Measurements from ENCODE around the gene MIOX.

Gene MIOX

GRCh38 chr22:50467773-50468440 lies 18.8 kb upstream of the MIOX start:
- Histone ChIP-seq H3K36me3 (ENCODE audit: control insufficient read depth, insufficient read depth, low read length) (peaks cover 58% of the 10 kb centered on the region), H3K9me3 (ENCODE audit: control insufficient read depth, insufficient read depth, low read depth, low read length) (no peaks in the 10 kb centered on the region), H3K4me1 (ENCODE audit: control insufficient read depth, insufficient read depth, low read length) (peaks cover 22% of the 10 kb centered on the region), H3K27ac (ENCODE audit: low read depth, low read length) (no peak overlapping the region), H3K27me3 (ENCODE audit: control insufficient read depth, insufficient read depth, low read length) (no peaks in the 10 kb centered on the region), H3K9ac (ENCODE audit: low read length) (no peak overlapping the region), H3K4me3 (ENCODE audit: low read depth, low read length) (no peak overlapping the region)

DNA sequence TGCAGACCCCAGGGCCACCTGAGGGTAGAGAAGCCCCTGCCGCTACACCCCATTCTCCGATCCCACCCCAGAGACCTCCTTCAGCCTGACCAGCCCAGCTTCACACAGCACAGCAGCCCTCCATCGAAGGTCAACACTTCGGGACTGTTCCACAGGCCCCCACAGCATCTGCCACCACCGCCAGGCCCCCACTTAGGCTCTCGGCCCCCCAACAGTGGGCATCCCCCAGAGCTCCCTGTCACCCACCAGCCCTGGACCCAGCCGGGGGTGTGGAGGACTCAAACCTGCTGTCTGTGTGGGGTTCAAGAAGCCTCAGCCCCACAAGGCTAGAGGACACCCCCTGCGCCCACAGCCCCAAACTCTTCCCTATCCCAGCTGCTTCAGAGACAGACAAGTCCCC lies 18.0 kb upstream of the MIOX start:
- Histone ChIP-seq H3K27me3 (ENCODE audit: control insufficient read depth, insufficient read depth, low read length) (no peaks in the 10 kb centered on the region), H3K27ac (ENCODE audit: low read depth, low read length) (no peak overlapping the region), H3K9me3 (ENCODE audit: control insufficient read depth, insufficient read depth, low read depth, low read length) (no peaks in the 10 kb centered on the region), H3K4me1 (ENCODE audit: control insufficient read depth, insufficient read depth, low read length) (peaks cover 26% of the 10 kb centered on the region), H3K4me3 (ENCODE audit: low read depth, low read length) (no peak overlapping the region), H3K9ac (ENCODE audit: low read length) (no peak overlapping the region), H3K36me3 (ENCODE audit: control insufficient read depth, insufficient read depth, low read length) (peaks cover 51% of the 10 kb centered on the region)

DNA sequence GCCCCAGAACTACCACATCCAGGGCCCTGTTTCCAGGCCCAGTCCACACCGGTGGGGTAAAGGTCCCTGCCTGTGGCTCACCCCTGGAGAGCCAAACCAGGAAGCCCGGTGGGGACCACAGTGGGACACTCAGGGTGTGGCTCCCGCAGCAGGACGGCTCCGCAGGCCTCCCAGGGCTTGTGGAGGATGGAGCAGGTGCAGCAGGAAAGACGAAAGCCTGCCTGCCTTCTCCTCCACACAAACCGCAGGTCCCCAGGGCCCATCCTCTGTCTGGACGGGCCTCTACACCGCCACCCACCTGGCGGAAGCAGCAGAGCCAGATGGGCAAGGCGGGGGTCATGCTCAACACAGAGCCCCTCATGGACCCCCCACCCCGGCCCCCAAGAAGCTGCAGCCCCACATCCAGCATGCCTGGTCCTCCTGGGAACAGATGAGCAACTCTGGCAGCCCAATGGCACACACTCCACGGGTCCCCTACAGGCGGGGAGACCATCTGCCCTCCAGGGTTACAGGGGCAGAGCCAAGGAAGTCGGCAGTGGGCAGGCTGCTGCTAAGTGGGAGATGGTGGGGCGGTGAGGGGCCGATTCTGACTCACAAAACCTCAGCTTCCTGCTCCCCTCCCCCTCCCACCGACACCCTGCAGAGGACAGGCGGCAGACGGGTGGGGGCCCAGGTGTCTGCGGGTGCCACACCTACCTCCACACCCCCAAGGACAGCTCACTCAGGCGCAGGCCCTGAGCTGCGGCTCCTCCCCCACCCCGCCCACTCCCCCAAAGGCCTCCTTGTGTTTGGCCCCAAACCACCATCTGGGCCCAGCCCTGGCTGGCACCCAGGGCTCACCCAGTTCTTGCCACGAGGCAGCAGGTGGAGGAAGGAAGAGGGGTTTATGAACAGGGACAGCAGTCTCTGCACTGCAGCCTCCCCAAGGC lies 17.0 kb upstream of the MIOX start:
- H3K9ac ChIP-seq (ENCODE audit: low read length), result no peak overlapping the region
- H3K27ac ChIP-seq (ENCODE audit: low read depth, low read length), result no peak overlapping the region
- peaks cover 41% of the 10 kb centered on the region for H3K36me3 ChIP-seq (ENCODE audit: control insufficient read depth, insufficient read depth, low read length)
- 0 out of 2 replicates have a peak overlapping the region, but pooled peaks have one; percentile 21 for H3K4me3 ChIP-seq (ENCODE audit: low read depth, low read length)
- H3K27me3 ChIP-seq (ENCODE audit: control insufficient read depth, insufficient read depth, low read length), result no peaks in the 10 kb centered on the region
- peaks cover 30% of the 10 kb centered on the region for H3K4me1 ChIP-seq (ENCODE audit: control insufficient read depth, insufficient read depth, low read length)
- H3K9me3 ChIP-seq (ENCODE audit: control insufficient read depth, insufficient read depth, low read depth, low read length), result no peaks in the 10 kb centered on the region

DNA sequence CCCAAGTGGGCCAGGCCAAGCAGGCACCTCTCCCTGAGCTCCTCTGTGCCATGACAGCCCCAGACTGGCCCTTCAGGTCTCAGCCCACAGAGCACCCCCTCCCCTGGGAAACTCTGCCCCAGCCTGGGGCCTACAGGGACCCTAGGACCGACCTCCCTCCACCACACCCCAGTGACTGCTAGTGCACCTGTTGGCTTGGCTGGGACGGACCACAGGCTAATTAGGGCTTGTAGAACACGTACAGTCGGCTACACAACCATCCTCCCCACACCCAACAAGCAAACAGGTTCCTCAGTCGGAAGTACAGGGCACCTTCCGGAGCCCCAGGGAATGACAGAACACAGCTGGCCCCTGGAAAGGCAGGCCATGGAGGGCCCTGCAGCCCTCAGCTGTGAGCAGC lies 16.2 kb upstream of the MIOX start:
- H3K36me3 ChIP-seq (ENCODE audit: control insufficient read depth, insufficient read depth, low read length), result peaks cover 32% of the 10 kb centered on the region
- no peak overlapping the region for H3K27ac ChIP-seq (ENCODE audit: low read depth, low read length)

GRCh38 chr22:50471197-50471847 lies 15.3 kb upstream of the MIOX start:
- Histone ChIP-seq H3K27ac (ENCODE audit: low read depth, low read length) (no peak overlapping the region), H3K36me3 (ENCODE audit: control insufficient read depth, insufficient read depth, low read length) (peaks cover 24% of the 10 kb centered on the region), H3K4me1 (ENCODE audit: control insufficient read depth, insufficient read depth, low read length) (peaks cover 39% of the 10 kb centered on the region), H3K9ac (ENCODE audit: low read length) (no peak overlapping the region), H3K9me3 (ENCODE audit: control insufficient read depth, insufficient read depth, low read depth, low read length) (no peaks in the 10 kb centered on the region), H3K27me3 (ENCODE audit: control insufficient read depth, insufficient read depth, low read length) (no peaks in the 10 kb centered on the region), H3K4me3 (ENCODE audit: low read depth, low read length) (no peak overlapping the region)

More for the DNA sequence above, 16.2 kb upstream of the MIOX start:
- H3K4me3 ChIP-seq (ENCODE audit: low read depth, low read length), result no peak overlapping the region
- no peak overlapping the region for H3K9ac ChIP-seq (ENCODE audit: low read length)
- H3K9me3 ChIP-seq (ENCODE audit: control insufficient read depth, insufficient read depth, low read depth, low read length), result no peaks in the 10 kb centered on the region
- H3K27me3 ChIP-seq (ENCODE audit: control insufficient read depth, insufficient read depth, low read length), result no peaks in the 10 kb centered on the region
- peaks cover 35% of the 10 kb centered on the region for H3K4me1 ChIP-seq (ENCODE audit: control insufficient read depth, insufficient read depth, low read length)

- Histone ChIP-seq H3K9ac (ENCODE audit: low read length) (no peak overlapping the region), H3K27ac (ENCODE audit: low read depth, low read length) (no peak overlapping the region), H3K9me3 (ENCODE audit: control insufficient read depth, insufficient read depth, low read depth, low read length) (no peaks in the 10 kb centered on the region), H3K4me3 (ENCODE audit: low read depth, low read length) (no peak overlapping the region), H3K4me1 (ENCODE audit: control insufficient read depth, insufficient read depth, low read length) (peaks cover 40% of the 10 kb centered on the region), H3K36me3 (ENCODE audit: control insufficient read depth, insufficient read depth, low read length) (peaks cover 18% of the 10 kb centered on the region), H3K27me3 (ENCODE audit: control insufficient read depth, insufficient read depth, low read length) (no peaks in the 10 kb centered on the region)
Observed at GRCh38 chr22:50471962-50472361, 14.7 kb upstream of the MIOX start.

DNA sequence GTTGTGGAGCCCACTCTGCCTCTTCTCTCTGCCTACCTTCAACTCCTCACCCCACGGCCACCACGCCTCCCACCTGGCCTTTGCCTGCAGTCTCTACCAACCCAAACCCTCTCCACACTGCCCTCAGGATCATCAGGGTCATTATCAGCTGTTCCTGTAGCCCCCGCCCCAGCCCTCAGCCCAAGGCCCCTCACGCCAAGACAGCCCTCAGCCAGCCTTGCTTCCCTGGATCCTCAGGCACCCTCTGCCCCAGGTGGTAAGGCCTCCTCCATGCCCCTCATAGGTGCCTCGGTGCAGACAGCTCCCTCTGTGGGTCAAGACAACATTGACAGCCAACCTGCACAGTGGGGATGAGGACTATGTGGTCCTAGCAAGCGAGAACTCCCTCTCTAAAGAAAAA lies 13.6 kb upstream of the MIOX start:
- no peaks in the 10 kb centered on the region for H3K9me3 ChIP-seq (ENCODE audit: control insufficient read depth, insufficient read depth, low read depth, low read length)
- H3K9ac ChIP-seq (ENCODE audit: low read length), result no peak overlapping the region
- H3K36me3 ChIP-seq (ENCODE audit: control insufficient read depth, insufficient read depth, low read length), result 0 out of 2 replicates have a peak, but pooled peaks cover 8% of the 10 kb centered on the region
- peaks cover 46% of the 10 kb centered on the region for H3K4me1 ChIP-seq (ENCODE audit: control insufficient read depth, insufficient read depth, low read length)
- no peaks in the 10 kb centered on the region for H3K27me3 ChIP-seq (ENCODE audit: control insufficient read depth, insufficient read depth, low read length)
- peak overlapping the region; percentile 73; the same call in 1 of the 2 replicates for H3K4me3 ChIP-seq (ENCODE audit: low read depth, low read length)
- no peak overlapping the region for H3K27ac ChIP-seq (ENCODE audit: low read depth, low read length)

- H3K27ac ChIP-seq (ENCODE audit: low read depth, low read length), result no peak overlapping the region
- H3K4me1 ChIP-seq (ENCODE audit: control insufficient read depth, insufficient read depth, low read length), result peaks cover 44% of the 10 kb centered on the region
- peak overlapping the region; percentile 34 for H3K9ac ChIP-seq (ENCODE audit: low read length)
- H3K27me3 ChIP-seq (ENCODE audit: control insufficient read depth, insufficient read depth, low read length), result peaks cover 5% of the 10 kb centered on the region
- peak overlapping the region; percentile 73 for H3K4me3 ChIP-seq (ENCODE audit: low read depth, low read length)
- H3K9me3 ChIP-seq (ENCODE audit: control insufficient read depth, insufficient read depth, low read depth, low read length), result no peaks in the 10 kb centered on the region
- H3K36me3 ChIP-seq (ENCODE audit: control insufficient read depth, insufficient read depth, low read length), result 0 out of 2 replicates have a peak, but pooled peaks cover 6% of the 10 kb centered on the region
Observed at GRCh38 chr22:50473855-50474671, 12.6 kb upstream of the MIOX start.

GRCh38 chr22:50474710-50475651 lies 11.7 kb upstream of the MIOX start, which contains the start of gene SBF1:
TSS of gene SBF1 (minus strand) at chr22:50475035. CDS start at chr22:50474840, 195 bp downstream.
- H3K4me1 ChIP-seq (ENCODE audit: control insufficient read depth, insufficient read depth, low read length), result peaks cover 35% of the 10 kb centered on the region
- H3K36me3 ChIP-seq (ENCODE audit: control insufficient read depth, insufficient read depth, low read length), result 0 out of 2 replicates have a peak, but pooled peaks cover 6% of the 10 kb centered on the region
- no peak within 1 kb of the TSS for H3K27ac ChIP-seq (ENCODE audit: low read depth, low read length)
- no peaks in the 10 kb centered on the region for H3K9me3 ChIP-seq (ENCODE audit: control insufficient read depth, insufficient read depth, low read depth, low read length)
- peak within 1 kb of the TSS; percentile 74 for H3K9ac ChIP-seq (ENCODE audit: low read length)
- H3K4me3 ChIP-seq (ENCODE audit: low read depth, low read length), result peak within 1 kb of the TSS; percentile 73
- H3K27me3 ChIP-seq (ENCODE audit: control insufficient read depth, insufficient read depth, low read length), result peaks cover 13% of the 10 kb centered on the region

All from HUES6 (cell line).